ENCODE data around the gene GPX3.

The GPX3 gene

GRCh38 chr5:151014680-151015343 lies 5.6 kb upstream of the GPX3 start:
- FAIRE-seq = no peak

- FAIRE-seq = no peak
These were observed 4.3 kb upstream of the GPX3 start for GRCh38 chr5:151015974-151016587.

GRCh38 chr5:151016700-151017099 lies 3.7 kb upstream of the GPX3 start:
- FAIRE-seq = no peak

- FAIRE-seq = no peak
These were observed 2.5 kb upstream of the GPX3 start for GRCh38 chr5:151017897-151018296.

GRCh38 chr5:151018846-151019245 lies 1.5 kb upstream of the GPX3 start:
- no peak for FAIRE-seq

GRCh38 chr5:151019331-151019730 lies 1.1 kb upstream of the GPX3 start:
- no peak for FAIRE-seq

GRCh38 chr5:151021746-151022145 lies 1.4 kb downstream of the GPX3 start:
- no peak for FAIRE-seq

- FAIRE-seq = peak; percentile 51
These were observed 2.2 kb downstream of the GPX3 start for GRCh38 chr5:151022511-151023018.

- FAIRE-seq = no peak
These were observed 2.7 kb downstream of the GPX3 start for GRCh38 chr5:151023047-151023615.

GRCh38 chr5:151023651-151024050 lies 3.3 kb downstream of the GPX3 start:
- no peak for FAIRE-seq

GRCh38 chr5:151024440-151025249 lies 4.3 kb downstream of the GPX3 start:
- no peak for FAIRE-seq

GRCh38 chr5:151025250-151025606 lies 4.8 kb downstream of the GPX3 start:
- FAIRE-seq = no peak

- FAIRE-seq = no peak
These were observed 5.7 kb downstream of the GPX3 start for GRCh38 chr5:151026088-151026487.

GRCh38 chr5:151026679-151027078 lies 6.3 kb downstream of the GPX3 start:
- FAIRE-seq = no peak

GRCh38 chr5:151027961-151028479 lies 7.6 kb downstream of the GPX3 start:
- FAIRE-seq = no peak

- no peak for FAIRE-seq
These were observed 8.3 kb downstream of the GPX3 start for GRCh38 chr5:151028717-151029116.

GRCh38 chr5:151029179-151030055 lies 9.0 kb downstream of the GPX3 start:
- FAIRE-seq = no peak

GRCh38 chr5:151030056-151030336 lies 9.6 kb downstream of the GPX3 start:
- FAIRE-seq = no peak

- no peak for FAIRE-seq
These were observed 10.0 kb downstream of the GPX3 start for GRCh38 chr5:151030379-151030778.

- no peak for FAIRE-seq
These were observed 11.2 kb downstream of the GPX3 start for GRCh38 chr5:151031554-151031953.

GRCh38 chr5:151033217-151033934 lies 13.0 kb downstream of the GPX3 start:
- no peak for FAIRE-seq

Measured in islet of Langerhans (tissue), 1 donor.